ENCODE results near the gene NAXD.

NAXD gene

GRCh38 chr13:110627761-110628476, 12.6 kb downstream of the NAXD start:
- H3K79me2 ChIP-seq (ENCODE audit: low read length): peaks cover 79% of the 10 kb centered on the region
- no peak overlapping the region for H3K27ac ChIP-seq (ENCODE audit: low read length)
- no peaks in the 10 kb centered on the region for H3K27me3 ChIP-seq (ENCODE audit: low read depth, low read length)
- H3K4me1 ChIP-seq (ENCODE audit: low read length): no peaks in the 10 kb centered on the region
- H3K9me3 ChIP-seq (ENCODE audit: insufficient read depth, low read length): no peaks in the 10 kb centered on the region
- no peak overlapping the region for H3K4me3 ChIP-seq (ENCODE audit: low read length)
- peaks cover 48% of the 10 kb centered on the region for H4K20me1 ChIP-seq (ENCODE audit: insufficient read depth, low read length)
- H3K4me2 ChIP-seq (ENCODE audit: low read length): no peak overlapping the region
- no peak overlapping the region for H2AFZ ChIP-seq (ENCODE audit: low read depth, low read length)
- H3K36me3 ChIP-seq (replicated peaks; ENCODE audit: low read depth, low read length): peaks cover 25% of the 10 kb centered on the region
- TF ChIP-seq, protein P1, sequence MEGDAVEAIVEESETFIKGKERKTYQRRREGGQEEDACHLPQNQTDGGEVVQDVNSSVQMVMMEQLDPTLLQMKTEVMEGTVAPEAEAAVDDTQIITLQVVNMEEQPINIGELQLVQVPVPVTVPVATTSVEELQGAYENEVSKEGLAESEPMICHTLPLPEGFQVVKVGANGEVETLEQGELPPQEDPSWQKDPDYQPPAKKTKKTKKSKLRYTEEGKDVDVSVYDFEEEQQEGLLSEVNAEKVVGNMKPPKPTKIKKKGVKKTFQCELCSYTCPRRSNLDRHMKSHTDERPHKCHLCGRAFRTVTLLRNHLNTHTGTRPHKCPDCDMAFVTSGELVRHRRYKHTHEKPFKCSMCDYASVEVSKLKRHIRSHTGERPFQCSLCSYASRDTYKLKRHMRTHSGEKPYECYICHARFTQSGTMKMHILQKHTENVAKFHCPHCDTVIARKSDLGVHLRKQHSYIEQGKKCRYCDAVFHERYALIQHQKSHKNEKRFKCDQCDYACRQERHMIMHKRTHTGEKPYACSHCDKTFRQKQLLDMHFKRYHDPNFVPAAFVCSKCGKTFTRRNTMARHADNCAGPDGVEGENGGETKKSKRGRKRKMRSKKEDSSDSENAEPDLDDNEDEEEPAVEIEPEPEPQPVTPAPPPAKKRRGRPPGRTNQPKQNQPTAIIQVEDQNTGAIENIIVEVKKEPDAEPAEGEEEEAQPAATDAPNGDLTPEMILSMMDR (IDR thresholded peaks at IDR 0.05; ENCODE audit: low read depth, low read length): no peak
- no peak for TF ChIP-seq EZH2phosphoT487 (IDR thresholded peaks at IDR 0.05; ENCODE audit: low read depth)
- no peak overlapping the region for H3K9ac ChIP-seq (ENCODE audit: low read length)

DNA sequence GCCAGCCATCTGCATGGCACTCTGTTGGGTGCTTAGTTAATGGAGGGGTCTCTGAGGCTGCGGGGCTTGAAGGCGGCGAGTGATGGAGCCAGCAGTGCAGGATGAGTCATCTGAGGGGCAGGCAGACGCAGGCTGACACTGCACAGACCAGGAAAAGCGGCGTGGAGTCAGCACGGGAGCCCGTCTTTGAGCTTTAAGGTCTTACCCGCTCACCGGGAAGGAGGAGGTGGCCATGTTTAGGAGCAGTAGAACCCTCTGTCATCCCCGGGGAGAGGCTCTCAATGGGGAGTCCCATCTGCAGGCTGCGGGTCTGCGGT, 13.1 kb downstream of the NAXD start:
- Histone ChIP-seq H3K9me3 (ENCODE audit: insufficient read depth, low read length) (no peaks in the 10 kb centered on the region), H3K79me2 (ENCODE audit: low read length) (peaks cover 74% of the 10 kb centered on the region), H3K9ac (ENCODE audit: low read length) (no peak overlapping the region), H3K4me1 (ENCODE audit: low read length) (no peaks in the 10 kb centered on the region), H3K27me3 (ENCODE audit: low read depth, low read length) (no peaks in the 10 kb centered on the region), H3K4me3 (ENCODE audit: low read length) (no peak overlapping the region), H3K4me2 (ENCODE audit: low read length) (no peak overlapping the region), H3K36me3 (replicated peaks; ENCODE audit: low read depth, low read length) (peaks cover 22% of the 10 kb centered on the region), H3K27ac (ENCODE audit: low read length) (no peak overlapping the region), H2AFZ (ENCODE audit: low read depth, low read length) (no peak overlapping the region), H4K20me1 (ENCODE audit: insufficient read depth, low read length) (peaks cover 45% of the 10 kb centered on the region)
- TF ChIP-seq, protein P1 (IDR thresholded peaks at IDR 0.05; ENCODE audit: low read depth, low read length): no peak
- no peak for TF ChIP-seq EZH2phosphoT487 (IDR thresholded peaks at IDR 0.05; ENCODE audit: low read depth)

- TF ChIP-seq EZH2phosphoT487 (IDR thresholded peaks at IDR 0.05; ENCODE audit: low read depth): no peak
- TF ChIP-seq, protein P1 (IDR thresholded peaks at IDR 0.05; ENCODE audit: low read depth, low read length): no peak
- H3K27me3 ChIP-seq (ENCODE audit: low read depth, low read length): no peaks in the 10 kb centered on the region
- no peak overlapping the region for H2AFZ ChIP-seq (ENCODE audit: low read depth, low read length)
- H4K20me1 ChIP-seq (ENCODE audit: insufficient read depth, low read length): peaks cover 51% of the 10 kb centered on the region
- H3K4me1 ChIP-seq (ENCODE audit: low read length): no peaks in the 10 kb centered on the region
- no peak overlapping the region for H3K4me3 ChIP-seq (ENCODE audit: low read length)
- no peak overlapping the region for H3K9ac ChIP-seq (ENCODE audit: low read length)
- peaks cover 27% of the 10 kb centered on the region for H3K36me3 ChIP-seq (replicated peaks; ENCODE audit: low read depth, low read length)
- H3K79me2 ChIP-seq (ENCODE audit: low read length): peaks cover 70% of the 10 kb centered on the region
- no peaks in the 10 kb centered on the region for H3K9me3 ChIP-seq (ENCODE audit: insufficient read depth, low read length)
- no peak overlapping the region for H3K4me2 ChIP-seq (ENCODE audit: low read length)
- no peak overlapping the region for H3K27ac ChIP-seq (ENCODE audit: low read length)
These were observed 13.8 kb downstream of the NAXD start for GRCh38 chr13:110628952-110629701.

GRCh38 chr13:110629735-110630134, 14.4 kb downstream of the NAXD start:
- H2AFZ ChIP-seq (ENCODE audit: low read depth, low read length): no peak overlapping the region
- H3K79me2 ChIP-seq (ENCODE audit: low read length): peaks cover 66% of the 10 kb centered on the region
- H3K4me2 ChIP-seq (ENCODE audit: low read length): no peak overlapping the region
- H3K9me3 ChIP-seq (ENCODE audit: insufficient read depth, low read length): no peaks in the 10 kb centered on the region
- no peaks in the 10 kb centered on the region for H3K4me1 ChIP-seq (ENCODE audit: low read length)
- H4K20me1 ChIP-seq (ENCODE audit: insufficient read depth, low read length): peaks cover 51% of the 10 kb centered on the region
- H3K36me3 ChIP-seq (replicated peaks; ENCODE audit: low read depth, low read length): peaks cover 30% of the 10 kb centered on the region
- no peak overlapping the region for H3K4me3 ChIP-seq (ENCODE audit: low read length)
- no peak overlapping the region for H3K27ac ChIP-seq (ENCODE audit: low read length)
- TF ChIP-seq EZH2phosphoT487 (IDR thresholded peaks at IDR 0.05; ENCODE audit: low read depth): no peak
- TF ChIP-seq, protein P1 (IDR thresholded peaks at IDR 0.05; ENCODE audit: low read depth, low read length): no peak
- H3K9ac ChIP-seq (ENCODE audit: low read length): no peak overlapping the region
- H3K27me3 ChIP-seq (ENCODE audit: low read depth, low read length): no peaks in the 10 kb centered on the region
